OCI-LY3 (cell line): ENCODE measurements around the gene PDILT.

Source experiments
- EZH2phosphoT487 ChIP-seq: fragments of 200-600 bp; shearing (Covaris generic); IDR thresholded peaks from 2 replicates; pipeline ENCODE4 v1.6.1; 2018; ENCODE audit warnings: antibody characterized with exemption, mixed run types, low read depth
- TF ChIP-seq, protein P1 (sequence below): fragments of 200-600, 300-600 bp; sonication (generic); IDR thresholded peaks from 2 replicates; pipeline ENCODE4 v1.5.1; 2014; ENCODE audit warnings: antibody characterized with exemption, low read length, low read depth

DNA sequence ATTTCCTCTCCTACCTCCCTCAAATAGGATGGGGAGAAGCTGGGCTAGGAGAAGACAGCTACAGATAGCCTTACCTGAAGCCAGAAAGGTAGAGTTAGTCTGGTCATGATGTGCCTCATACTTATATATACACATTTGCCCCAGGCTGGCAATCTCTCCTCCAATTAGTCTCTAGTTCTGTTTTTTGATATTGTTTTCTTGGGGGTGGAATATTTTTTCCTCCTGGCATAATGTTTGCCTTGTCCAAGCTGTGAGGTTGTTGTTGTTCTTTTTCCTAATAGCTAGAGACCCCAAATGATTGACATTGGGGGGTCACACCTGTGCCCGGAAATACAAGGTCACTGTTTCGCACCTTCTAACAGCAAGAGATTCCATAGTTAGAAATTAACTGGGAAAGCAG, 51.9 kb downstream of the PDILT start, which contains the start of gene UMOD:
- TF ChIP-seq, protein P1, sequence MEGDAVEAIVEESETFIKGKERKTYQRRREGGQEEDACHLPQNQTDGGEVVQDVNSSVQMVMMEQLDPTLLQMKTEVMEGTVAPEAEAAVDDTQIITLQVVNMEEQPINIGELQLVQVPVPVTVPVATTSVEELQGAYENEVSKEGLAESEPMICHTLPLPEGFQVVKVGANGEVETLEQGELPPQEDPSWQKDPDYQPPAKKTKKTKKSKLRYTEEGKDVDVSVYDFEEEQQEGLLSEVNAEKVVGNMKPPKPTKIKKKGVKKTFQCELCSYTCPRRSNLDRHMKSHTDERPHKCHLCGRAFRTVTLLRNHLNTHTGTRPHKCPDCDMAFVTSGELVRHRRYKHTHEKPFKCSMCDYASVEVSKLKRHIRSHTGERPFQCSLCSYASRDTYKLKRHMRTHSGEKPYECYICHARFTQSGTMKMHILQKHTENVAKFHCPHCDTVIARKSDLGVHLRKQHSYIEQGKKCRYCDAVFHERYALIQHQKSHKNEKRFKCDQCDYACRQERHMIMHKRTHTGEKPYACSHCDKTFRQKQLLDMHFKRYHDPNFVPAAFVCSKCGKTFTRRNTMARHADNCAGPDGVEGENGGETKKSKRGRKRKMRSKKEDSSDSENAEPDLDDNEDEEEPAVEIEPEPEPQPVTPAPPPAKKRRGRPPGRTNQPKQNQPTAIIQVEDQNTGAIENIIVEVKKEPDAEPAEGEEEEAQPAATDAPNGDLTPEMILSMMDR = no peak
- TF ChIP-seq EZH2phosphoT487 = no peak
